Testis (tissue), 3 donors: ENCODE results near the gene SMTNL2. TPM values are rescaled to one million over a fixed set of nuclear protein-coding genes. Genes with fewer than 3 reads are reported as not detected.

Experiments used
- DNase-seq: peaks from one replicate; pipeline ENCODE4 v3.0.0-alpha.2; 2019
- H3K27ac ChIP-seq, 2 donors: fragments of 200-600 bp; sonication (generic); one replicate each; pipeline ENCODE4 v1.5.1; 2019
- H3K27me3 ChIP-seq: fragments of 200-600 bp; sonication (generic); one replicate; pipeline ENCODE4 v1.5.1; 2019
- H3K36me3 ChIP-seq: fragments of 200-600 bp; sonication (generic); one replicate; pipeline ENCODE4 v1.5.1; 2017; ENCODE audit warnings: low read depth; ENCODE audit errors: missing control alignments
- H3K4me1 ChIP-seq: fragments of 200-600 bp; sonication (generic); one replicate; pipeline ENCODE4 v1.5.1; 2019
- H3K4me3 ChIP-seq, 2 donors: fragments of 200-600 bp; sonication (generic); one replicate each; pipeline ENCODE4 v1.5.1; 2017 to 2019
- H3K9me3 ChIP-seq: fragments of 200-600 bp; sonication (generic); one replicate; pipeline ENCODE4 v1.5.1; 2017
- CTCF ChIP-seq, 3 experiments: fragments of 450-650 bp in 2 of 3; fragments of 200-600 bp in 1 of 3; sonication (generic) in 1 of 3; IDR thresholded peaks; one replicate each; pipeline ENCODE4 v1.5.1; 2016 to 2019; ENCODE audit warnings: antibody characterized with exemption in 3 of 3, mild to moderate bottlenecking in 2 of 3, moderate library complexity in 1 of 3
- POLR2A ChIP-seq: fragments of 450-650 bp; IDR thresholded peaks from one replicate; pipeline ENCODE4 v1.6.1; 2017; ENCODE audit warnings: antibody characterized with exemption, mild to moderate bottlenecking, moderate library complexity
- WGBS, 2 donors: methylation state at CpG; one replicate each; pipeline ENCODE4 v1.1.5; 2018; 5-methylcytosine and 5-hydroxymethylcytosine counted together
- intact Hi-C: fragments of 100-400 bp; cut with DNase I; formaldehyde crosslinking; loops from one replicate; pipeline ENCODE4 v1.15.1; 2023; ENCODE audit warnings: low total_unique reads
- polyA plus RNA-seq: library from polyadenylated mRNA; stranded (reverse); fragments of 350-450 nt; fragmentation: Illumina TruSeq; extraction: RNeasy Lipid Tissue Mini Kit (QIAGEN cat#74804); gene quantifications from one replicate; pipeline ENCODE4 v1.2.3, GENCODE V29; 2014; ENCODE audit warnings: low read depth, low replicate concordance; ENCODE audit not compliant: insufficient read depth
- total RNA-seq, 2 donors: library from RNA; depleted of rRNA; stranded (reverse); fragments of >200 nt; gene quantifications; one replicate each; pipeline ENCODE4 v1.2.3, GENCODE V29; 2016

The SMTNL2 gene
- total and polyA plus RNA-seq, 3 donors from 2014 or later: 2.6 to 6.9 (median 4.3) TPM

- TF ChIP-seq CTCF (IDR thresholded peaks at IDR 0.05) (no peak), POLR2A (no peak)
- Histone ChIP-seq H3K27ac (no peak overlapping the region), H3K36me3 (no peaks in the 10 kb centered on the region), H3K9me3 (no peaks in the 10 kb centered on the region), H3K4me3 (no peak overlapping the region), H3K4me1 (peaks cover 6% of the 10 kb centered on the region), H3K27me3 (no peaks in the 10 kb centered on the region)
- WGBS, 2 donors: 84 to 87% methylated on average over 18 to 24 of the region's 24 CpGs
- no peak for DNase-seq
- intact Hi-C loops: no loop called here
Observed at GRCh38 chr17:4548721-4549531, 35.4 kb upstream of the SMTNL2 start.

- H3K36me3 ChIP-seq: no peaks in the 10 kb centered on the region
- peaks cover 16% of the 10 kb centered on the region for H3K4me1 ChIP-seq
- no peak overlapping the region for H3K27ac ChIP-seq
- H3K9me3 ChIP-seq: no peaks in the 10 kb centered on the region
- WGBS, 2 donors: 88 to 89% methylated on average over 12 to 25 of the region's 25 CpGs
- TF ChIP-seq CTCF (IDR thresholded peaks at IDR 0.05): no peak
- no peak for TF ChIP-seq POLR2A
- DNase-seq: no peak
- intact Hi-C loops: no loop called here
- H3K27me3 ChIP-seq: no peaks in the 10 kb centered on the region
- H3K4me3 ChIP-seq: no peak overlapping the region
Observed at GRCh38 chr17:4549781-4550533, 34.4 kb upstream of the SMTNL2 start.

GRCh38 chr17:4550534-4551039, 33.7 kb upstream of the SMTNL2 start:
- WGBS, 2 donors: 92 to 97% methylated on average over 14 to 16 of the region's 16 CpGs
- Histone ChIP-seq H3K27me3 (no peaks in the 10 kb centered on the region), H3K36me3 (no peaks in the 10 kb centered on the region), H3K4me1 (peaks cover 12% of the 10 kb centered on the region), H3K4me3 (no peak overlapping the region), H3K27ac (no peak overlapping the region), H3K9me3 (no peaks in the 10 kb centered on the region)
- intact Hi-C loops: no loop called here
- TF ChIP-seq CTCF (IDR thresholded peaks at IDR 0.05) (no peak), POLR2A (no peak)
- no peak for DNase-seq

- H3K4me3 ChIP-seq: no peak overlapping the region
- TF ChIP-seq CTCF (IDR thresholded peaks at IDR 0.05) (no peak), POLR2A (no peak)
- H3K27me3 ChIP-seq: no peaks in the 10 kb centered on the region
- H3K36me3 ChIP-seq: no peaks in the 10 kb centered on the region
- WGBS, 2 donors: 72 to 91% methylated on average over 4 to 8 of the region's 8 CpGs
- DNase-seq: no peak
- no peaks in the 10 kb centered on the region for H3K9me3 ChIP-seq
- peaks cover 17% of the 10 kb centered on the region for H3K4me1 ChIP-seq
- intact Hi-C loops: no loop called here
- H3K27ac ChIP-seq: no peak overlapping the region
Observed at GRCh38 chr17:4551141-4551540, 33.2 kb upstream of the SMTNL2 start.
